GM23338 (cell line): ENCODE results near the gene DAPK2. TPM values are rescaled to one million over a fixed set of nuclear protein-coding genes. Genes with fewer than 3 reads are reported as not detected.

Experiments
- ATAC-seq: fragments of 200-7000 bp; cut with Tn5 transposase; 3 replicates; pipeline ENCODE4 v1.9.1; 2020
- DNase-seq: peaks from one replicate; pipeline ENCODE4 v3.0.0-alpha.2; 2015; ENCODE audit warnings: low spot score
- H2AFZ ChIP-seq: fragments of 200-600 bp; sonication (generic); 2 replicates; pipeline ENCODE4 v1.8.0; 2016; ENCODE audit warnings: antibody characterized with exemption, mild to moderate bottlenecking, moderate library complexity
- H3F3A ChIP-seq: fragments of 200-600 bp; sonication (generic); replicated peaks from 2 replicates; pipeline ENCODE4 v1.8.0; 2017; ENCODE audit warnings: antibody characterized with exemption, mixed run types, low read depth
- H3K27ac ChIP-seq: fragments of 200-600 bp; sonication (generic); 2 replicates; pipeline ENCODE4 v1.6.1; 2016; ENCODE audit warnings: low read depth
- H3K27me3 ChIP-seq: fragments of 200-600 bp; sonication (generic); 2 replicates; pipeline ENCODE4 v1.8.0; 2016; ENCODE audit warnings: mild to moderate bottlenecking, mixed run types, moderate library complexity; ENCODE audit not compliant: insufficient read depth
- H3K36me3 ChIP-seq: fragments of 200-600 bp; sonication (generic); 2 replicates; pipeline ENCODE4 v1.8.0; 2016; ENCODE audit warnings: mild to moderate bottlenecking; ENCODE audit not compliant: insufficient read depth
- H3K4me1 ChIP-seq: fragments of 200-600 bp; sonication (generic); 2 replicates; pipeline ENCODE4 v1.8.0; 2016; ENCODE audit warnings: mild to moderate bottlenecking, moderate library complexity; ENCODE audit not compliant: insufficient read depth
- H3K4me2 ChIP-seq: fragments of 200-600 bp; sonication (generic); 2 replicates; pipeline ENCODE4 v1.7.1; 2017; ENCODE audit warnings: mixed run types
- H3K4me3 ChIP-seq: fragments of 200-600 bp; sonication (generic); 2 replicates; pipeline ENCODE4 v1.6.1; 2016; ENCODE audit warnings: mixed run types
- H3K79me2 ChIP-seq: fragments of 200-600 bp; sonication (generic); replicated peaks from 2 replicates; pipeline ENCODE4 v1.8.0; 2017; ENCODE audit warnings: mild to moderate bottlenecking; ENCODE audit not compliant: insufficient read depth
- H3K9me2 ChIP-seq: fragments of 200-600 bp; sonication (generic); 2 replicates; pipeline ENCODE4 v1.8.0; 2017; ENCODE audit not compliant: insufficient read depth
- H4K20me1 ChIP-seq: fragments of 200-600 bp; sonication (generic); replicated peaks from 2 replicates; pipeline ENCODE4 v1.8.0; 2017; ENCODE audit warnings: mild to moderate bottlenecking; ENCODE audit not compliant: insufficient read depth
- H3K27ac Mint-ChIP-seq: 2 replicates; pipeline ENCODE4 v1.8.0; 2020; ENCODE audit warnings: inconsistent platforms, mild to moderate bottlenecking, moderate library complexity, mixed read lengths
- H3K27me3 Mint-ChIP-seq: 3 replicates; pipeline ENCODE4 v1.8.0; 2022; ENCODE audit warnings: low read depth, mild to moderate bottlenecking, moderate library complexity, mixed read lengths, inconsistent platforms; ENCODE audit not compliant: insufficient read depth, poor library complexity
- H3K36me3 Mint-ChIP-seq: 3 replicates; pipeline ENCODE4 v1.8.0; 2021; ENCODE audit warnings: low read depth, mild to moderate bottlenecking, inconsistent platforms, moderate library complexity, mixed read lengths
- H3K4me1 Mint-ChIP-seq: 3 replicates; pipeline ENCODE4 v1.8.0; 2020; ENCODE audit warnings: mild to moderate bottlenecking, inconsistent platforms, mixed read lengths
- H3K4me3 Mint-ChIP-seq: 3 replicates; pipeline ENCODE4 v1.8.0; 2021; ENCODE audit warnings: moderate library complexity, mild to moderate bottlenecking, inconsistent platforms, mixed read lengths
- H3K9me3 Mint-ChIP-seq: 3 replicates; pipeline ENCODE4 v1.8.0; 2020; ENCODE audit warnings: moderate library complexity, mild to moderate bottlenecking, inconsistent platforms, mixed read lengths
- CREB1 ChIP-seq: fragments of 250-450 bp; sonication (Bioruptor Pico); IDR thresholded peaks from 2 replicates; pipeline ENCODE4 v1.5.0; 2020; ENCODE audit warnings: low read depth, mild to moderate bottlenecking, moderate library complexity
- CTCF ChIP-seq, 2 experiments: fragments of 200-600 bp in 1 of 2; sonication (generic) in 1 of 2; conservative IDR thresholded peaks; 2 replicates each; pipeline versions ENCODE4 v1.5.1 to v1.6.1; 2016 to 2017; ENCODE audit warnings: antibody characterized with exemption in 2 of 2, low read depth in 2 of 2, mild to moderate bottlenecking in 2 of 2, moderate library complexity in 1 of 2
- ETS1 ChIP-seq: IDR thresholded peaks from 2 replicates; pipeline ENCODE4 v1.6.1; 2016; ENCODE audit warnings: antibody characterized with exemption
- EZH2 ChIP-seq: fragments of 200-600 bp; sonication (generic); IDR thresholded peaks from one replicate; pipeline ENCODE4 v1.8.0; 2017; ENCODE audit warnings: antibody characterized with exemption, mild to moderate bottlenecking, low read depth; ENCODE audit not compliant: unreplicated experiment
- EZH2phosphoT487 ChIP-seq: fragments of 200-600 bp; sonication (generic); IDR thresholded peaks from one replicate; pipeline ENCODE4 v1.8.1; 2018; ENCODE audit warnings: antibody characterized with exemption; ENCODE audit not compliant: unreplicated experiment
- JUNB ChIP-seq: IDR thresholded peaks from one replicate; pipeline ENCODE4 v1.6.1; 2016; ENCODE audit warnings: antibody characterized with exemption; ENCODE audit not compliant: unreplicated experiment
- NANOG ChIP-seq: IDR thresholded peaks from 2 replicates; pipeline ENCODE4 v1.6.1; 2016; ENCODE audit warnings: antibody characterized with exemption, borderline replicate concordance
- POLR2AphosphoS5 ChIP-seq: IDR thresholded peaks from 2 replicates; pipeline ENCODE4 v1.6.1; 2016; ENCODE audit warnings: antibody characterized with exemption, low read depth
- REST ChIP-seq: IDR thresholded peaks from one replicate; pipeline ENCODE4 v1.6.1; 2018; ENCODE audit warnings: antibody characterized with exemption; ENCODE audit not compliant: unreplicated experiment
- STAT1 ChIP-seq: IDR thresholded peaks from one replicate; pipeline ENCODE4 v1.6.1; 2016; ENCODE audit warnings: antibody characterized with exemption; ENCODE audit not compliant: unreplicated experiment
- ZNF114 ChIP-seq: fragments of 250-450 bp; sonication (Bioruptor Pico); IDR thresholded peaks from 2 replicates; pipeline ENCODE4 v1.5.0; 2020; ENCODE audit warnings: mild to moderate bottlenecking, moderate library complexity
- ZNF331 ChIP-seq: fragments of 250-450 bp; sonication (Bioruptor Pico); IDR thresholded peaks from 2 replicates; pipeline ENCODE4 v1.5.0; 2020; ENCODE audit warnings: low read depth, mild to moderate bottlenecking, moderate library complexity
- ZNF462 ChIP-seq: fragments of 250-450 bp; sonication (Bioruptor Pico); IDR thresholded peaks from 2 replicates; pipeline ENCODE4 v1.5.0; 2020; ENCODE audit warnings: mild to moderate bottlenecking, moderate library complexity
- polyA plus RNA-seq: library from polyadenylated mRNA; unstranded; fragments of >200 nt; fragmentation: Nextera tagmentation; extraction: Ambion mirVana; gene quantifications from 2 replicates; pipeline ENCODE4 v1.2.1, GENCODE V29; 2016
- total RNA-seq: library from RNA; depleted of rRNA; stranded (reverse); fragments of >200 nt; shearing (Covaris generic); gene quantifications from 2 replicates; pipeline ENCODE4 v1.2.3, GENCODE V29; 2014

Gene DAPK2
- total and polyA plus RNA-seq, 2 experiments from 2014 or later = 1.6 to 3.1 TPM

- Mint-ChIP-seq H3K4me3 (no peak overlapping the region), H3K27me3 (peaks cover 2% of the 10 kb centered on the region), H3K36me3 (no peaks in the 10 kb centered on the region), H3K4me1 (peaks cover 20% of the 10 kb centered on the region), H3K27ac (no peak overlapping the region), H3K9me3 (no peaks in the 10 kb centered on the region; the same call in 2 of the 3 replicates)
- no peak overlapping the region for H3K27ac ChIP-seq
- H3K4me3 ChIP-seq = no peak overlapping the region
- H3K27me3 ChIP-seq = no peaks in the 10 kb centered on the region
- peaks cover 8% of the 10 kb centered on the region; the same call in 1 of the 2 replicates for H3K9me2 ChIP-seq
- TF ChIP-seq EZH2 (no peak), ZNF462 (CRISPR knock-in tag) (no peak), ETS1 (no peak), POLR2AphosphoS5 (no peak), CREB1 (CRISPR knock-in tag) (no peak), EZH2phosphoT487 (no peak), ZNF331 (CRISPR knock-in tag) (no peak), JUNB (no peak), STAT1 (no peak), CTCF (conservative IDR thresholded peaks at IDR 0.05; ENCODE audit: low read depth in 2 of 2) (no peak), ZNF114 (CRISPR knock-in tag) (no peak), NANOG (no peak), REST (no peak)
- no peaks in the 10 kb centered on the region for H3K79me2 ChIP-seq
- no peak for DNase-seq
- H4K20me1 ChIP-seq = no peaks in the 10 kb centered on the region
- no peak overlapping the region for H3K4me2 ChIP-seq
- H3K4me1 ChIP-seq = peaks cover 16% of the 10 kb centered on the region
- H3K36me3 ChIP-seq = no peaks in the 10 kb centered on the region
- no peak for ATAC-seq
- H3F3A ChIP-seq = no peaks in the 10 kb centered on the region
- no peak overlapping the region for H2AFZ ChIP-seq
Observed at GRCh38 chr15:64022571-64022970, 23.7 kb downstream of the DAPK2 start.
